Gastrocnemius medialis (tissue), 4 donors: ENCODE results near the gene SEMA6C. TPM values are rescaled to one million over a fixed set of nuclear protein-coding genes. Genes with fewer than 3 reads are reported as not detected.
A peak's percentile ranks its signal among the peaks of the same experiment; 100 is the strongest.

Experiments used
- ATAC-seq, 2 donors: fragments of 150-250 bp; one replicate each; pipeline ENCODE4 v1.9.1; 2016
- DNase-seq, 2 donors: peaks; one replicate each; pipeline ENCODE4 v3.0.0-alpha.2; 2019
- H3K27ac ChIP-seq, 4 donors: fragments of 200-600 bp; sonication (generic); 1 replicate in 1 of 4; 2 replicates in 3 of 4; pipeline ENCODE4 v1.5.1; 2016 to 2018; ENCODE audit warnings: mild to moderate bottlenecking in 2 of 4, moderate library complexity in 1 of 4
- H3K27me3 ChIP-seq, 3 donors: fragments of 200-600 bp; sonication (generic) in 2 of 3; 1 replicate in 1 of 3; 2 replicates in 2 of 3; pipeline versions ENCODE4 v1.5.1 to v1.6.0; 2016 to 2019; ENCODE audit warnings: mild to moderate bottlenecking in 1 of 3, moderate library complexity in 1 of 3
- H3K36me3 ChIP-seq, 2 donors: fragments of 200-600 bp; sonication (generic) in 1 of 2; one replicate each; pipeline ENCODE4 v1.5.1; 2017 to 2018
- H3K4me1 ChIP-seq, 2 donors: fragments of 200-600 bp; sonication (generic) in 1 of 2; one replicate each; pipeline ENCODE4 v1.5.1; 2016 to 2017; ENCODE audit warnings: mild to moderate bottlenecking in 2 of 2
- H3K4me3 ChIP-seq, 4 donors: fragments of 200-600 bp; sonication (generic) in 3 of 4; 1 replicate in 1 of 4; 2 replicates in 3 of 4; pipeline ENCODE4 v1.5.1; 2016 to 2019; ENCODE audit warnings: mild to moderate bottlenecking in 2 of 4
- H3K9me3 ChIP-seq, 3 donors: fragments of 200-600 bp; sonication (generic) in 2 of 3; 1 replicate in 1 of 3; 2 replicates in 2 of 3; pipeline ENCODE4 v1.5.1; 2016 to 2019
- CTCF ChIP-seq, 5 experiments: fragments of 450-650 bp in 3 of 5; fragments of 200-600 bp in 2 of 5; sonication (generic) in 2 of 5; IDR thresholded peaks in 4 of 5; conservative IDR thresholded peaks in 1 of 5; 1 replicate in 4 of 5; 2 replicates in 1 of 5; pipeline ENCODE4 v1.5.1; 2016 to 2019; ENCODE audit warnings: antibody characterized with exemption in 5 of 5, mild to moderate bottlenecking in 3 of 5, moderate library complexity in 3 of 5
- POLR2A ChIP-seq, 2 donors: fragments of 450-650 bp; IDR thresholded peaks; one replicate each; pipeline ENCODE4 v1.6.1; 2017; ENCODE audit warnings: antibody characterized with exemption in 2 of 2, mild to moderate bottlenecking in 2 of 2, moderate library complexity in 2 of 2
- in situ Hi-C, 4 donors: fragments of 200-750 bp; cut with MboI; loops; one replicate each; pipeline versions ENCODE4 v1.15.0 to v1.8.0; 2017; ENCODE audit warnings: low sequenced_read_pairs in 4 of 4
- intact Hi-C: fragments of 100-400 bp; cut with DNase I; formaldehyde crosslinking; loops from one replicate; pipeline ENCODE4 v1.15.1; 2023; ENCODE audit warnings: low total_unique reads
- total RNA-seq, 4 donors: library from RNA; depleted of rRNA; stranded (reverse); fragments of >200 nt; gene quantifications; one replicate each; pipeline versions ENCODE4 v1.1.0 to v1.2.3, GENCODE V29; 2016

SEMA6C gene
- total RNA-seq, 4 donors from 2014 or later = 51.5 to 121 (median 108) TPM

DNA sequence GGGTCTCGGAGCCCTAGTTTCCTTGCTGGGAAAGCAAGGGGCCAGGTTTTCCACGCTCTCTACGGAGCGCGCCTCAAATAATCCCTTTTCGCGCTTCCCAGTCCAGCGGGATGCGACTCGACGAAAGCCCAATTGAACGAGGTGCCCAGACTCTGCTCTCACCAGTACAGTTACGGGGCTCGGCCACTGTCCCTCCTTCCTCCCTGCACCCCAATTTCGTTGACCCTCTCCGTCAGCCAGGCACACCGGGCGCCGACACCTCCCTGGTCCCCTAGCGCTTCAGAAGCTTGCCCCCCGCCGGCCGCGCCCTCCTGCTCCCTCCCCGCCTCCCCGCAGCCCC is 389 bp downstream of the SEMA6C start:
- peak overlapping the region; percentile 89 to 97 (median 92) for H3K4me3 ChIP-seq
- TF ChIP-seq POLR2A (IDR thresholded peaks at IDR 0.05) (no peak), CTCF (IDR thresholded peaks at IDR 0.05 in 4 of 5, conservative IDR thresholded peaks at IDR 0.05 in 1 of 5) (no peak)
- no peaks in the 10 kb centered on the region for H3K9me3 ChIP-seq
- ATAC-seq (peak; percentile 0 to 11), DNase-seq (no peak)
- intact Hi-C loops = loop anchor here (1.0 to 5.0 kb wide), 5 partner anchors 19 to 584 kb away; partner anchors contain the start of genes GABPB2 and LYSMD1
- H3K27me3 ChIP-seq = no peaks in the 10 kb centered on the region
- H3K27ac ChIP-seq = peak overlapping the region; percentile 95 to 99 (median 98)
- no peaks in the 10 kb centered on the region for H3K36me3 ChIP-seq
- in situ Hi-C loops = no loop called here
- peaks cover 45 to 53% of the 10 kb centered on the region in 2 donors for H3K4me1 ChIP-seq

DNA sequence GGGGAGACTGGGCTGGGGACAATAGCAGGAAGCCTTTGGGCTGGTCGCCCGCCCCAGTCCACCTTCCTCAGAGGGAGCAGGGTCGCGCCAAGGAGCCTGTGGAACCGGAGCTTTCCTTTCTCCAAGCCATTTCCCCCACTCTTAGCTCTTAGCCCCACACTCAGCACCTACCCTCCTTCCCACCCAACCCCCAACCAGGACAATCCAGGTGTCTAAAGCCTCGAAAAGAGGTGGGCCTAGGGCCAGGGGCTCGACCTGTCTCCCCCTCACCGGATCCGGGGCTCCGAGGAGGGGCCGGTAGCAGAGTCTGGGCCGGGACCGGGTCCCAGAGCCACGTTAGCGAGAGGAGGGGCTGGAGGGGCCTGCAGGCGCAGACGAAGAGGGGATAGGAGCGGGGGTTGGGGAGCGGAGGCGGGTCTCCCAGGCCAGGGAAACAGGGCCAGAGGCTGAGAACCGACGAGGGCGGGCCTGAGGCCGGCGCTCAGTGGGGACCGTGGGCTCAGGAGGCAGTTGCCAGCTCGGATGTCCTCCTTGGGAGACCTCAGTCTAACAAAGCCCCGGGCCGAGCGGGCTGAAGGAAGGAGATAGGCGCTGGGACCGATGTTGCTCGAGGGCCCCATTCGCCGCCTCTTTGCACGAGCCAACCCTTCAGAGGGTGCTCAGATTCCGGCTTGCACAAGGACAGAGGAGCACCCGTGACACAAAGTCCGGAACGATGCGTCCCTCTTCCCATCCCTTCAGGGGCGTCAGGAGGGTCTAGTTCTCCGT is 943 bp downstream of the SEMA6C start:
- in situ Hi-C loops = no loop called here
- peak; percentile 39 to 56 for ATAC-seq
- H3K4me1 ChIP-seq = peaks cover 48 to 59% of the 10 kb centered on the region in 2 donors
- TF ChIP-seq POLR2A (IDR thresholded peaks at IDR 0.05) (peak in 1 of 2 donors; percentile 21), CTCF (IDR thresholded peaks at IDR 0.05 in 4 of 5, conservative IDR thresholded peaks at IDR 0.05 in 1 of 5) (no peak)
- no peaks in the 10 kb centered on the region for H3K27me3 ChIP-seq
- intact Hi-C loops = loop anchor here (1.0 to 5.0 kb wide), 5 partner anchors 20 to 583 kb away; partner anchors contain the start of genes GABPB2 and LYSMD1
- peak; percentile 76 to 86 for DNase-seq
- peak overlapping the region; percentile 89 to 97 (median 92) for H3K4me3 ChIP-seq
- H3K36me3 ChIP-seq = no peaks in the 10 kb centered on the region
- H3K9me3 ChIP-seq = no peaks in the 10 kb centered on the region
- peak overlapping the region; percentile 95 to 99 (median 98) for H3K27ac ChIP-seq

GRCh38 chr1:151144474-151145303 is 1.7 kb downstream of the SEMA6C start:
- intact Hi-C loops (loop anchor here (5.0 kb wide), 3 partner anchors 32 to 582 kb away; no protein-coding TSS in a partner anchor), in situ Hi-C loops (no loop called here)
- Histone ChIP-seq H3K9me3 (no peaks in the 10 kb centered on the region), H3K27ac (peak overlapping the region; percentile 95 to 99 (median 98)), H3K36me3 (peaks cover 0 to 8% of the 10 kb centered on the region in 2 donors), H3K4me3 (peak overlapping the region; percentile 89 to 97 (median 92)), H3K4me1 (peaks cover 48 to 61% of the 10 kb centered on the region in 2 donors), H3K27me3 (no peaks in the 10 kb centered on the region)
- ATAC-seq (peak; percentile 1 to 10), DNase-seq (peak in 1 of 2 donors; percentile 60)
- TF ChIP-seq POLR2A (IDR thresholded peaks at IDR 0.05) (peak in 1 of 2 donors; percentile 29), CTCF (IDR thresholded peaks at IDR 0.05 in 4 of 5, conservative IDR thresholded peaks at IDR 0.05 in 1 of 5) (no peak)

DNA sequence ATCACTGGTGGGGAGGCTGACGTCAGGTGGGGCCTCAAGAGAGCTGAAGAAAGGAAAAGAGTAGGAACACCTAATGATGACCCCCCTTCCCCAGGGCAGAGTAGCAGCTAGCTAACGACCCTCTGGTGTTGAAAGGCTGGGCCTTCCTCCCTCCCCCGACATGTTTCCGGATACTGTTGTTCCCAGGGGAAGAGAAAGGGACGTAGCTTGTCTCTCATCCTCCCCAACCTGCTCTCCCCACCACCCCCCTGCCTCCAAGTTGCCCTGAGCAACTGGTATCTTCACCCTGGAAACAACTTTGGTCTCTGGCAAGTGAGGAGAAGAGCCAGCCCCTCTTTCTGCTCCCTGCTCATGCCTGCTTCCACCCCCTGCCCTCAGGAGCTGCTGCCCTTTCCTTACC is 2.4 kb downstream of the SEMA6C start:
- ATAC-seq = no peak
- peak in 1 of 2 donors; percentile 40 for DNase-seq
- H3K4me3 ChIP-seq = peak overlapping the region; percentile 89 to 97 (median 92)
- intact Hi-C loops (no loop called here), in situ Hi-C loops (no loop called here)
- H3K36me3 ChIP-seq = peaks cover 0 to 15% of the 10 kb centered on the region in 2 donors
- peaks cover 48 to 61% of the 10 kb centered on the region in 2 donors for H3K4me1 ChIP-seq
- TF ChIP-seq CTCF (IDR thresholded peaks at IDR 0.05 in 4 of 5, conservative IDR thresholded peaks at IDR 0.05 in 1 of 5) (no peak), POLR2A (IDR thresholded peaks at IDR 0.05) (no peak)
- H3K27me3 ChIP-seq = no peaks in the 10 kb centered on the region
- H3K27ac ChIP-seq = peak overlapping the region; percentile 95 to 99 (median 98)
- no peaks in the 10 kb centered on the region for H3K9me3 ChIP-seq
